ENCODE data around the gene SLC49A3. TPM values are rescaled to one million over a fixed set of nuclear protein-coding genes. Genes with fewer than 3 reads are reported as not detected.

The SLC49A3 gene
- total and polyA plus RNA-seq, 2 experiments from 2014 or later = 1.3 to 3.7 TPM

- no peak overlapping the region for H3K4me3 Mint-ChIP-seq
- peaks cover 9% of the 10 kb centered on the region for H3K27me3 Mint-ChIP-seq (ENCODE audit: insufficient read depth, low read depth, poor library complexity)
- H3K4me1 Mint-ChIP-seq = peaks cover 19% of the 10 kb centered on the region; the same call in 2 of the 3 replicates
- Histone ChIP-seq H3K9me2 (ENCODE audit: insufficient read depth) (no peaks in the 10 kb centered on the region), H3K4me1 (ENCODE audit: insufficient read depth) (peaks cover 8% of the 10 kb centered on the region), H3K27me3 (ENCODE audit: insufficient read depth) (no peaks in the 10 kb centered on the region), H3F3A (replicated peaks; ENCODE audit: low read depth) (0 out of 2 replicates have a peak, but pooled peaks cover 3% of the 10 kb centered on the region), H3K4me3 (no peak overlapping the region), H3K4me2 (no peak overlapping the region), H3K27ac (ENCODE audit: low read depth) (no peak overlapping the region), H3K79me2 (replicated peaks; ENCODE audit: insufficient read depth) (no peaks in the 10 kb centered on the region), H3K36me3 (ENCODE audit: insufficient read depth) (no peaks in the 10 kb centered on the region), H4K20me1 (replicated peaks; ENCODE audit: insufficient read depth) (no peaks in the 10 kb centered on the region), H2AFZ (peak overlapping the region; percentile 75)
- TF ChIP-seq STAT1 (IDR thresholded peaks at IDR 0.05; ENCODE audit: unreplicated experiment) = no peak
- TF ChIP-seq ZNF462 (CRISPR knock-in tag; IDR thresholded peaks at IDR 0.05) = no peak
- no peak for TF ChIP-seq ETS1 (IDR thresholded peaks at IDR 0.05)
- TF ChIP-seq, protein P1, sequence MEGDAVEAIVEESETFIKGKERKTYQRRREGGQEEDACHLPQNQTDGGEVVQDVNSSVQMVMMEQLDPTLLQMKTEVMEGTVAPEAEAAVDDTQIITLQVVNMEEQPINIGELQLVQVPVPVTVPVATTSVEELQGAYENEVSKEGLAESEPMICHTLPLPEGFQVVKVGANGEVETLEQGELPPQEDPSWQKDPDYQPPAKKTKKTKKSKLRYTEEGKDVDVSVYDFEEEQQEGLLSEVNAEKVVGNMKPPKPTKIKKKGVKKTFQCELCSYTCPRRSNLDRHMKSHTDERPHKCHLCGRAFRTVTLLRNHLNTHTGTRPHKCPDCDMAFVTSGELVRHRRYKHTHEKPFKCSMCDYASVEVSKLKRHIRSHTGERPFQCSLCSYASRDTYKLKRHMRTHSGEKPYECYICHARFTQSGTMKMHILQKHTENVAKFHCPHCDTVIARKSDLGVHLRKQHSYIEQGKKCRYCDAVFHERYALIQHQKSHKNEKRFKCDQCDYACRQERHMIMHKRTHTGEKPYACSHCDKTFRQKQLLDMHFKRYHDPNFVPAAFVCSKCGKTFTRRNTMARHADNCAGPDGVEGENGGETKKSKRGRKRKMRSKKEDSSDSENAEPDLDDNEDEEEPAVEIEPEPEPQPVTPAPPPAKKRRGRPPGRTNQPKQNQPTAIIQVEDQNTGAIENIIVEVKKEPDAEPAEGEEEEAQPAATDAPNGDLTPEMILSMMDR (conservative IDR thresholded peaks at IDR 0.05; ENCODE audit: low read depth in 2 of 2) = no peak
- no peak for TF ChIP-seq CREB1 (CRISPR knock-in tag; IDR thresholded peaks at IDR 0.05; ENCODE audit: low read depth)
- TF ChIP-seq ZNF331 (CRISPR knock-in tag; IDR thresholded peaks at IDR 0.05; ENCODE audit: low read depth) = no peak
- TF ChIP-seq, protein P2, sequence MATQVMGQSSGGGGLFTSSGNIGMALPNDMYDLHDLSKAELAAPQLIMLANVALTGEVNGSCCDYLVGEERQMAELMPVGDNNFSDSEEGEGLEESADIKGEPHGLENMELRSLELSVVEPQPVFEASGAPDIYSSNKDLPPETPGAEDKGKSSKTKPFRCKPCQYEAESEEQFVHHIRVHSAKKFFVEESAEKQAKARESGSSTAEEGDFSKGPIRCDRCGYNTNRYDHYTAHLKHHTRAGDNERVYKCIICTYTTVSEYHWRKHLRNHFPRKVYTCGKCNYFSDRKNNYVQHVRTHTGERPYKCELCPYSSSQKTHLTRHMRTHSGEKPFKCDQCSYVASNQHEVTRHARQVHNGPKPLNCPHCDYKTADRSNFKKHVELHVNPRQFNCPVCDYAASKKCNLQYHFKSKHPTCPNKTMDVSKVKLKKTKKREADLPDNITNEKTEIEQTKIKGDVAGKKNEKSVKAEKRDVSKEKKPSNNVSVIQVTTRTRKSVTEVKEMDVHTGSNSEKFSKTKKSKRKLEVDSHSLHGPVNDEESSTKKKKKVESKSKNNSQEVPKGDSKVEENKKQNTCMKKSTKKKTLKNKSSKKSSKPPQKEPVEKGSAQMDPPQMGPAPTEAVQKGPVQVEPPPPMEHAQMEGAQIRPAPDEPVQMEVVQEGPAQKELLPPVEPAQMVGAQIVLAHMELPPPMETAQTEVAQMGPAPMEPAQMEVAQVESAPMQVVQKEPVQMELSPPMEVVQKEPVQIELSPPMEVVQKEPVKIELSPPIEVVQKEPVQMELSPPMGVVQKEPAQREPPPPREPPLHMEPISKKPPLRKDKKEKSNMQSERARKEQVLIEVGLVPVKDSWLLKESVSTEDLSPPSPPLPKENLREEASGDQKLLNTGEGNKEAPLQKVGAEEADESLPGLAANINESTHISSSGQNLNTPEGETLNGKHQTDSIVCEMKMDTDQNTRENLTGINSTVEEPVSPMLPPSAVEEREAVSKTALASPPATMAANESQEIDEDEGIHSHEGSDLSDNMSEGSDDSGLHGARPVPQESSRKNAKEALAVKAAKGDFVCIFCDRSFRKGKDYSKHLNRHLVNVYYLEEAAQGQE (IDR thresholded peaks at IDR 0.05; ENCODE audit: unreplicated experiment) = no peak
- TF ChIP-seq POLR2AphosphoS5 (IDR thresholded peaks at IDR 0.05; ENCODE audit: low read depth) = no peak
- DNase-seq (ENCODE audit: low spot score) = no peak
- peaks cover 6% of the 10 kb centered on the region; the same call in 1 of the 3 replicates for H3K36me3 Mint-ChIP-seq (ENCODE audit: low read depth)
- peaks cover 17% of the 10 kb centered on the region for H3K9me3 Mint-ChIP-seq
- no peak overlapping the region for H3K27ac Mint-ChIP-seq
- no peak for ATAC-seq
These were observed 4.0 kb upstream of the SLC49A3 start for GRCh38 chr4:692771-693554.
